Ecto neural progenitor cell (in vitro differentiated cells): ENCODE measurements around the gene OR10H5.
"Not testable (repeated sequence)": the region's sequence is repeated elsewhere in the genome, so short reads cannot be mapped to it uniquely, and the experiment has no call there.

Source experiments
- DNase-seq: peaks from one replicate; pipeline ENCODE4 v3.0.0-alpha.2; 2018; ENCODE audit warnings: low spot score

Gene OR10H5, protein sequence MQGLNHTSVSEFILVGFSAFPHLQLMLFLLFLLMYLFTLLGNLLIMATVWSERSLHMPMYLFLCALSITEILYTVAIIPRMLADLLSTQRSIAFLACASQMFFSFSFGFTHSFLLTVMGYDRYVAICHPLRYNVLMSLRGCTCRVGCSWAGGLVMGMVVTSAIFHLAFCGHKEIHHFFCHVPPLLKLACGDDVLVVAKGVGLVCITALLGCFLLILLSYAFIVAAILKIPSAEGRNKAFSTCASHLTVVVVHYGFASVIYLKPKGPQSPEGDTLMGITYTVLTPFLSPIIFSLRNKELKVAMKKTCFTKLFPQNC

DNA sequence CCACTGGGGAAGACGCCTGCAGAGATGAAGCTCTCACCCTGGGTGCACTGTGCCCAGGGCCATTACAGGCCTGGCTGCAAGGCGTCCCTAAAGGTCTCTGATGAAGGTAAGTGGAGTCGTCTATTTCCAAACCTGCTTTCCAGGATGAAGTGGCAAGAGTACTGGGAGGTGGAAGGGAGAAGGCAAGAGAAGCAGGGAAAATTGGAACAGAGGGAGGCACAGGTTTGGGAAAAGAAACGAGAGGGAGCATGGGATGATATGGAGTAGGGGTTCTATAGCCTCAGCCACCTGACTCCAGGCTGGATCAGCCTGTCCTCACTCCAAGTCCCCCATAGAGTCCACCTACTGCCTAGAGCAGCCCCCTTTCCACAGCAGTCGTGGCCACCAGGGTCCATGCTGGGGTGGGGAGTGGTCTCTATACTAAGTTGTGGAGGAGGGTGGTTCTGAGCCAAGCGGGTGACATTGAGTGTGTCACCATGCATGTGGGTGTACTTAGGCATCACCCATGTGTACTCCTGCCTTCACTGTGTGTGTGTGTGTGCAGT is at the start of gene OR10H5:
Gene OR10H5, plus strand, starts transcription at position 51 of the 545 bp plus-strand sequence. CDS start 6,388 bp downstream, outside the sequence.
- DNase-seq: no peak

DNA sequence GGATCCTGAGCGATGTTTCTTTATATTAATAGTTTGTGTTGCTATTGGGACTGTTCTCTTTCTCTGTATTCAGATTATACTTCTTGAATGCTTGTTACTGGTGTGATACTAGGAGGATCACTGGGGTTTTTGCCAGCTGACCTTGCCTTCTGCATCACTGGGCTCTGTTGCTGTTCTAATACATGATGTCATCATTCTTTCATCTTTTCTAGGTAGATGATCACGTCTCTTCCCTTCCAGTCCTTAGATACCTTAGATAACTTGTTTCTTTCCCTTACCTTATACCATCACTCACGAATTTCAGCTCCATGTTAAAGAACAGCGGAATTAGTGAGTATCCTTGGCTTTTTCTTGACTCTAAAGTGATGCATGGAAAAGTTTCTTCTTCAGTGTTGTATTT is 49.7 kb upstream of the OR10H5 start, which contains the start of gene OR10H3:
Gene OR10H3, plus strand, starts transcription at position 264 of the 400 bp plus-strand sequence. CDS start 3,408 bp downstream, outside the sequence.
- DNase-seq: no peak

DNA sequence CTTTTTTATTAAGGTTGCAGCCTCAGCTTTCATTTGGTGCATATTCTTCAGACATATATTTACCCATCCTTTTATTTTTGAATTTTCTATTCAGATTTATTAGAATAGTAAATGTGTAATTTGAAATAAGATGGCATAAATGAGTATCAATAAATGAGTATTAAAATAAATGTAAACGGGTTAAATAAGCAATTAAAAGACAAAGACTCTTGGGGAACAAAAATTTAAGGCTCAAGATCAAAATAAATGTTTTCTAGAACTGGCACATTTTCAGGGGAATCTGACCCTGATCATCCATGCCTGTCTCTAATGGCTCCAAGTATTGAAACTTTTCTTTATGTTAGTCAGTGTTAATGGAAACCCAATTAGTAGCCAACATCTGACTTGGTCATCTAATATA is 46.7 kb upstream of the OR10H5 start:
- no peak for DNase-seq

DNA sequence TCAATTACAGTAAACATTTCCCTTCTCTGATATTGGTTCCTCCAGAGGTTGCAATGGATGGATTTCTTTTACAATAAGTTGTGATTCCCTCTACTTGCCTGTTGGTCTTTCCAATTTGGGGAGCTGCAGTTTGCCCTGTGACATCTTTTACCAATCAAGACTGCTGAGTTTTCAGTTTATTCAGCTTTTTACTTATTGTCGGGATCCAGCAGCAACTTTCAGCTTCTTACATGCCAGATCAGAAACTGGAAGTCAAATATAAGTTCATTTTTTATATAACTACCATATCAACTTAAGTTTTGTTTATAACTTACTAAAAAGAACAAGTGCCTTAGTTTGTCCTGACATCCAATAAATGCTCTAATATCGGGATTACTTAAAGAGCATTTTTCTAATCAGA is 39.2 kb upstream of the OR10H5 start:
- no peak for DNase-seq

DNA sequence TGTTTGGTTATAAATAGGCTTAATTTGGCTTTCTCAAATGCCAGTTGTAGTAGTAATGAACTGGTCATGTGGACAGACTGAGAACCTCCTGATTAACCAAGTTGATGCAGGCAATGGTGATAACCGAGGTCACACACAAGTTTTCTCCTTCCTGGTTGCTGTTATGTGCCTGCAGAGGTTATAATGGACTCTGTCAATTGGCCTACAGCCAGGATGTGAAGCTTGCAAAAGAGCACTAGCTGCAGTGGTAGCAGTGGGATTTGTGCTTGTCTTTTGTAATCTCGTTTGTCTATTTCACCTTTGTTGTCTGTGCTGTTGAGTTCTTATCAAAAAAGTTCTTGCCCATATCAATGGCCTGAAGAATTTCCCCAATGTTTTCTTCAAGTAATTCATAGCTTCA is 29.1 kb upstream of the OR10H5 start:
- DNase-seq: no peak

DNA sequence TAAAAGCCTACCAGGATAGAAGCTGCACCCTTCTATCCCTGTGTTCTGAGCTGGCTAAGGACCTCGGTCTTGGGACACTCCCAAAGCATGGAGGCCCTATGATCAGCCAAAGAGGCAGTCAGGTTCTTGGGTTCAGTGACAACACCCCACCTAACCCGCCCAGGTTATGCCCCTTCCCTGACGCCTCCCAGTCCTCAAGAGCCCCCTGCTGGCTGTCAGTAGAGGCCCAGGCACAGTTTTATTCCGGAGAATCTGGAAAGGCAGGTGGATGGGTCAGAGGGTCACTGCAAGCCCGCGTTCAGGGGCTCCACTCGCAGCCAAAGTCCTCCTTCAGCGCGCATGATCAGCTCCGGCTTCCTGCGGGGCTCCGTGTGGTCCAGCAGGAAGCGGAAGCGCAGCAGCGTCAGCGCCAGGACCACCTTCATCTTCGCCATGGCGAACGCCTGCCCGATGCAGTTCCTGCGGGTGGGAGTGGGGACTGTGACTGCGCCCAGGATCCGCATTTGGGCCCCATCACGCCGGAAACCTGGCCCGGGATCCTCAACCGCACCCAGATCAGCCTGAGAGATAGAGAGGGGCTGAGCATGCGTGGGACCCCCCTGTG is 27.4 kb upstream of the OR10H5 start:
- DNase-seq: no peak

DNA sequence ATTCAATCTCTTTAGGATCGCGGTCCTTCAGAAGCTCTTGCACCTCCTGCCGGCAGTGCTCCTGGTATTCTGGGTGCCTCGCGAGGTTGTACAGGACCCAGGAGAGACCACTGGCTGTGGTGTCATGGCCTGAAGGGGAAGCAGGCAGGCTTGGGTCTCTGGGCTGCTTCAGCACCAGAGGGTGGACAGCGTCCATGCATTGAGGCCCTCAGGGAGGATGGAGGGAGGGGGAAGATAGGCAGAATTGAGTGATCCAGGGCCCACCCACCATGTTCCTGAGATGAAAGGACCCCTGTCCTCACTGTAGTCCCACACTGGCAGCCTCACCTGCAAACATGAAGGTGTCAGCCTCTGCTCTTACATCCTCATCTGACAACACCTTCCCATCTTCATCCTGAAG is 17.9 kb upstream of the OR10H5 start:
- DNase-seq: no peak

DNA sequence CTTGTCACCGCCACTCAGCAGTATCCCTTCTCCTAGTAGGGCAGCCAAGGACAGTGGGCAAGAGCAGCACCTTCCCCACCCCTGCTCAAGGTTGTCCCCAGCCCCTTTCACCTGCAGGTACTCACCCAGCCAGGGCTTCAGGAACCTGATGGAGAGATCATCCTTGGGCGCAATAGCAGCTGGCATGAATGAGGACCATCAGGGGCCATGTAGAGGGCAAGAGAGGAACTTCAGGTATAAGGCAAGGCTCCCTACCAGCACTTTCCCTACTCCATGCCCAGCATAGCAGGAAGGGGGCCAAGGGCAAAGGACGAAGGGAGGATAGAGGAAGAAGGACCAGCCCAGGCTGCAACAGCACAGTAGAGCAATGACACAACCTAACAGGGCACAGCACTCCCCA is 13.3 kb upstream of the OR10H5 start:
- not testable (repeated sequence) for DNase-seq

DNA sequence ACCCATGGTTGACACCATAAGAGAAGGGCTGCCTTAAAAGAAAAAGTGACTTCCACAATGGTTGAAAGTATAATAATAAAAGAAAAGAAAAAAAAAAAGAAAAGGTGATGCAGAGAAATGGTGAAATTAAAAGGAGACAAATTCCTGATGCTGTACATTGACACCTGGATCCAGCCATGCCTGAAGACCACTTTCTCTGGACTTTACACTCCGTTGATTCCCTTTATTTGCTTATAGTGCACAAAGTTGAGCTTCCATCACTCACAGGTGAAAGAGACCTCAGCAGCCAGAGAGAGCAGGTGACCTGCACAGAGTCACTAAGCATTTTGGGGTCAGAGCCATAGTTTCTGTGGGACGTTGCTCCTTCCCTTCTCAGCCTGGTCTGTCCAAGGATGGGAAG is 12.2 kb upstream of the OR10H5 start:
- no peak for DNase-seq

DNA sequence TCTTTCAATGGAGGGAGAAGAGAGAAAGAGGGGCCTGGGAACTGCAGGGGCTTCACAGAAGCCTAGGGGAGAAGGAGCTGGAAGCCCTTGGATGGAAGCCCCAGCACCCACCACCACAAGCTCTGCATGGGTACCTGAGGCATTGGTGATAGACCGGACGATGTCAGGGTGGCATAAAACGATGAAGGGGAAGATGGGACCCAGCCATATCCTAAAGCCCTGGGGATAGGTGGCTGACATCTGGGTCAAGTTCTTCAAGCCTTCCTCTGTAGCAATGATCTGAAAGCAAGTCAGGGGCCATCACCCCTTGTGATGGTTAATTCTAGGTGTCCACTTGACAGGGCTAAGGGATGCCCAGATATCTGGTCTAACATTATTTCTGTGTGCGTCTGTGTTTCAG is 11.2 kb upstream of the OR10H5 start:
- DNase-seq: no peak

DNA sequence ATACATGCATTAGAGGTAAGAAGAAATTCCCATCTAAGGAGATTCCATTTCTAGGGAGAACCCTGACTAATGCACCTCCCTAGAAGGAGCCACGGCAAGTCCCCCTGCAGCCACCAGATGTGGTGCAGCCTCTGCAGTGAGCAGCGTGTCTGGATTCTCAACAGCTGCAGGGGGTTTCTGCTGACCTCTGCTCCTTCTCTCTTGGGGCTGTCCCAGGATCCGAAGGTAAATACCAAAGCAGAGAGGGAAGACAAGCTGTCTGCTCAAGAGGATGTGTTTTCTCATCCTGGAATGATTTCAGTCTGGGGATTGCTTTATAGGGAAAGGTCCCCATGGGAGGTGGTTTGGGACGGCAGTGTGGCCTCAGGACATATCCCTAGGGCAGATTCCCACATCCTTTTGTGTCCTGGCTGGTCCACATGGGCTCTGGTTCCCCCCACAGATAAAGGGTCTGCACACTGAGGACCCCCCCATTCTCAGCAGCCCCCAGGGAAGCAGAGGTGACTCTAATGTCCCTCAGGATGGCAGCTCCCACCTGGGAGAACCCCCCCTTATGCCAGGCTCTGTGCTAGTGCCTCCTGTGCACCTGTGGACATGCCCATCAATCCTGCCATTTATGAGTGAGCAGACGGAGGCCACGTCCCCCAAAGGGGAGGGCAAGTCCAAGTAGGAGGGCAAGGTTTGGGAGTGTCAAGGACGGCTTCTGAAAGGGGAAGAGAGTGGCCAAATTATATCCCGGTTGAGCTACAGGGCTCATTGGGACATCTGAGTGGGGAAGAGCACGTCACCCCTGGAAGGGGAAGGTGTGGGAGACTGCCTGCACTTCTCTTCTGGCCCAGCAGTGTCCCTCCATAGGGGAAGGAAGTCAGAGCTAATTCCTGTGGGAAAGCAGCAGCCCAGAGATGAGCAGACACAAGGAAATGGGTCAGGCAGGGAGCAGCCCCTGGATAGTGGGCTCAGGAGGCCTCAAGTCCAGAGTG is 10.2 kb upstream of the OR10H5 start:
- DNase-seq: no peak

DNA sequence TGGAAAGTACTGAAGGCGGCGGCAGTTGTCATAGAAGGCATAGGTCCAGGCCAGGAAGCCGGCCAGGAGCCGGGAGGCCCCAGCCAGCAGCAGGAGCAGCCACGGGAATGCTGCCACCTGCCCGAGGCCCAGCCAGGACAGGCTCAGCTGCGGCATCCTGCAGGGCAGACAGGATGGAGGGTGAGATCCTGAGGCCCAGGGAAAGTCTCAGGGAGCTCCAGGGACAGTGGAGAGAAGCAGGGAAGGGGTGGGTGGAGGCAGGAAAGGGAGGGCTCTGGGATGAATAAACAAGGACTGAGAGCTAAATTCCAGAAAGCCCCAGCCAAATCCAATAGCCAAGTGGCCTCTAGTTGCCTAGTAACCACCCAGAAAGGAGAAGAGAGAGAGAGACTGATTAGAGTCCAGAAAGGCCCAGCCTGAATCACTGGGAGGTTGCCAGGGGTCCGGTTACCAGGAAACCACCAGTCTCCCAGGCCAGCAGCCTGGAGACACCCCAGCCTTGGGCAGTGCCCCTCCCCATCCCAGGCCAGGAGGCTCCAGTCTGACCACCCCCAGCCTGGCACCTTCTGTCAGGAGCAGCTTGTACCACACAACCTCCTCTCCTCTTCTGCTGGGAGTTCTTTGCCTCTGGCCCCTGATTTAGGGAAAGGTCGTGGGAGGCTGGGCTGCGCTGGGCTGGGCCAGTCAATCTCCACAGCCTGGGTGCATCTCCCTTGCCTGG is 7.5 kb upstream of the OR10H5 start:
- no peak for DNase-seq

DNA sequence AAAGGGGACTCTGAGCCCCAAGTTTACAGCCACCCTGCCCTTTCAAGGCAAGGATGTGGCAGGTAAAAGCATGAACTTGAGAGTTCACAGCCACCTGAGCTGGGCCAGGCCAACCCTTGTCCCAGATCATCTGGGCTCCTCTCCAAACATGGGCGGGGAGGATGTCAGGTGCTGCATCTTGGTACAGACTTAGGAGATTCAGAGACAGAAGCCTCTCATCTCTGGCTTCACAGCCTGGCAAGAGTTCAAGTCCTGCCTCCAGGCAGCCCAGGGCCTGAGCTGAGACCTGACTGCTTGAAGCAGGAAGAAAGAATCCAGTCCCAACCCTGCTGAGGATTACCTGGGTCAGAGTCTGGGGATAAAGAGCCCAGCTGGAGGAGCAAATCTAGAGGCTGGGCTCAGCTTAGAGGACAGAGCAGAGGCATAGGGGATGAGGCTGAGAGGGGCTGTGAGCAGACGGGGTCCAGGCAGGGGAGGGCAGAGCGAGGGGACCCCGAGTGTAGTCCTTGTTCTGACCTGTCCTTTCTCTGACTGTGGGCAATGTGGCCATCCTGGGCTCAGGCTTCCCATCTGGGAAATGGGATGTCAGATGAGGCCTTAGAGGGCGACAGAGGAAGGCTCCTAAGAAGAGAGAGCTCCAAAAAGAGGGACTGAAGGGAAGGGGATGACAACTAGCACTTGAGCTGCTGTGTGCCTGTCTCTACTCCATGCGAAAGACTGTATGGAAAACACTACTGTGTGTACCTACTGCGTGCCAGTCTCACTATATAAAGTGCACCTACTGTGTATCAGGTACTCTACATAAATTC is 6.6 kb upstream of the OR10H5 start:
- DNase-seq: no peak

DNA sequence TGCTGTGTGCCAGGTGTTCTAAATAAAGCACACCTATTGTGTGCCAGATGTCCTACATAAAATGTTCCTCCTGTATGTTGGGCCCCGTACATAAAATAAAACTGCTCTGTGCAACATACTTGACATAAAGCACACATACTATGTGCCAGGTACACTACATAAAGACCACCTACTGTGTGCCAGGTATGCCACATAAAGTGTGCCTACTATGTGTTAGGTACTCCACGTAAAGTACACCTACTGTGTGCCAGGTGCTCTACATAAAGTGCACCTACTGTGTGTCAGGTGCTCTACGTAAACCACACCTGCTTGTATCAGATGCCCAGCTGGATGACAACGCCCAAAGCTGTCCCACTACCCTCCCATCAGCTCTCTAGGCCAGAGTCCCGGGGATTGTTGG is 5.8 kb upstream of the OR10H5 start:
- DNase-seq: no peak

DNA sequence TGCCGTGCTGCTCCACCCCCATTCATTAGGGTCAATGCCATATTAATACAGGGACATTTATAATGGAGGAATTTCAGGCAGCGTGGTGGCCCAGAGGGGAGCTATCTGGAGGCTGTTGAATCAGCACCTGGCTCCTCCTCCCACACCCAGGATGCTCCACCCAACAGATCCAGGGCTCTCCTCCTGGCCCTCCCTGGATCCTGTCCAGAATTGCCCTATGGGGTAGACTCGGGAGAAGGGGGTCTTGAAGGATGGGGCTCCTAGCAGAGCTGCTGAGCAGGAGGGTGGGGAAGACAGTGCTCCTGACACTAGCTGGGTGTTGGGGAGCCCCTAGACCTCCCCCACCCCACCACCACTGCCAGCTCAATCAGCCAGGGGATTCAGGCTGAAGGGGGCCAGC is 5.2 kb upstream of the OR10H5 start:
- no peak for DNase-seq

DNA sequence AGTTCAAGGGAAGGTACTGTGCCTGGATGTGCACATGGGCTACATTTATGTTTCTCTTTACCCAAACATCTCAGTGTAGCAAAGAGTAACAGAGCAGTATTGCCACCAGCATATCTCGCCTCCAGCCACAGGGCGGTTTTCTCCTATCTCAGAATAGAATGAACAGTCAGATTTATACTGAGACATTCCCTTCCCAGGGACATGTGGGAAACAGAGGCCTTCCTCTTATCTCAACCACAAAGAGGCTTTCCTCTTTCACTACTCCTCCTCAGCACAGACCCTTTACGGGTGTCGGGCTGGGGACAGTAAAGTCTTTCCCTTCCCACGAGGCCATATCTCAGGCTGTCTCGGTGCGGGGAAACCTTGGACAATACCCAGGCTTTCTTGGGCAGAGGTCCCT is 4.6 kb upstream of the OR10H5 start:
- DNase-seq: not testable (repeated sequence)

DNA sequence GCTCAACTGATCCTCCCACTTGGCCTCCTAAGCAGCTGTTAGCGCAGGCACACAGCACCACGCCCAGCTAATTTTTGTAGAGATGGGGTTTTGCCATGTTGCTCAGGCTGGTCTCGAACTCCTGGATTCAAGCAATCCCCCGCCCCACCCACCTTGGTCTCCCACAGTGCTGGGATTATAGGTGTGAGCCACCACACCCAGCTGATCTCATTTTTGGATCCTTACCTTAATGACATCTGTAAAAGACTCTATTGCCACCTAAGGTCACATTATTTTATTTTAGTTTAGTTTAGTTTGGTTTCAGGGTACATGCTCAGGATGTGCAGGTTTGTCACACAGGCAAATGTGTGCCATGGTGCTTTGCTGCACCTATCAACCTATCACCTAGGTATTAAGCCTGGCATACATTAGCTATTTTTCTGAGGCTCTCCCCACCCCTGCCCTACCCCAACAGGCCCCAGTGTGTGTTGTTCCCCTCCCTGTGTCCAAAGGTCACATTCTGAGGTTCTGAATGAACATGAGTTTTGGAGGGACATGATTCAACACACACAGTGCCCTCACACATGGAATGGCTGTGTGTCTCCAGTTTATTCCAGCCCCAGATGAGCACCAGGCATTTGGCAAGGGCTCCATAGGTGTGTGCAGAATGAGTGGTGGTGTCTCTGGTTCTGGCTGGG is 1.3 kb downstream of the OR10H5 start:
- no peak for DNase-seq

DNA sequence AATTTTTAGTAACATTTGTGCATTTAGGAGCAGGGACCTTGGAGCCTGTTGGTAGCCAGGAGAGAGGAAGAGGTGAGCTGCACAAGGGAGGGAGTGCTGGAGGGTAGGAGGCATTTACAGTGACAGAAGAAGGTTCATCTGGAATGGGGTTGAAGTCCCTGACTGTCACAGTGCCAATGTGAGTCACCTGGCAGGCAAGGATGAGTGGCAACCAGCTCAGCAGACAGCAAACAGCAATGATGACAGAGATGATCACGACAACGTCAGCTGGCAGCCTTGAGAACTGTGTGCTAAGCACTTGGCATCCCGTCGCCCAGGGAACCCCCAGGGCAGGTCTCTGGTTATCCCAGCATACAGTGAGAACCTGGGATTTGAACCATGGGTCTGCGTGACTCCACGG is 2.6 kb downstream of the OR10H5 start:
- no peak for DNase-seq

DNA sequence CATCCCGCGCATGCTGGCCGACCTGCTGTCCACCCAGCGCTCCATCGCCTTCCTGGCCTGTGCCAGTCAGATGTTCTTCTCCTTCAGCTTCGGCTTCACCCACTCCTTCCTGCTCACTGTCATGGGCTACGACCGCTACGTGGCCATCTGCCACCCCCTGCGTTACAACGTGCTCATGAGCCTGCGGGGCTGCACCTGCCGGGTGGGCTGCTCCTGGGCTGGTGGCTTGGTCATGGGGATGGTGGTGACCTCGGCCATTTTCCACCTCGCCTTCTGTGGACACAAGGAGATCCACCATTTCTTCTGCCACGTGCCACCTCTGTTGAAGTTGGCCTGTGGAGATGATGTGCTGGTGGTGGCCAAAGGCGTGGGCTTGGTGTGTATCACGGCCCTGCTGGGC is 6.8 kb downstream of the OR10H5 start:
- DNase-seq: not testable (repeated sequence)

DNA sequence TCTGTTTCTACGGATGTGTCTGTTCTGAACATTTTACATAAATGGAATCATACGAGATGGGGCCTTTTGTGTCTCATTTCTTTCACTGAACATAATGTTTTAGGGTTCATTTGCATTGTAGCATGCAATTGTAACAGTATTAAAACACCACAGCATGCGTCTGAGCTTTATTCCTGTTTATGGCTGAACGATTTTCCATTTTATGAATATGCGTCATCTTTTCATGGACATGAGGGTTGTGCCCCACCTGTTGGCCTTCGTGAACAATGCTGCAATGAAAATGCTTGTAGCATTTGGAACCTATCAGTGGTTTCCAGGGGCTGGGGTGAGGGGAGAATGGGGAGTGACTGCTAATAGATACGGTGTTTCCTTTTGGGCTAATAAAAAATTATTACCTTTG is 22.9 kb downstream of the OR10H5 start:
- no peak for DNase-seq
